GM12878 (cell line): ENCODE measurements around the gene B4GALT5. TPM values are rescaled to one million over a fixed set of nuclear protein-coding genes. Genes with fewer than 3 reads are reported as not detected.

Experiments
- ATAC-seq: fragments of 200-7000 bp; cut with Tn5 transposase; 3 replicates; pipeline ENCODE4 v1.9.1; 2020; ENCODE audit warnings: mild to moderate bottlenecking, moderate library complexity
- BruUV-seq: library from RNA; stranded (reverse); fragments of 400-500 nt; replicated peaks from 2 replicates; lab custom pipeline; 2021; lab: Mats Ljungman, UMichigan
- CTCF ChIA-PET: fragments of 300-600 bp; sonication (Branson Sonifier 250); formaldehyde crosslinking; extraction: SDS; loops from one replicate; lab custom pipeline; 2021; ENCODE audit warnings: inconsistent platforms; lab: Yijun Ruan, JAX
- POLR2A ChIA-PET: fragments of 350-600 bp; formaldehyde crosslinking; extraction: SDS; loops from one replicate; lab custom pipeline; 2021; ENCODE audit warnings: inconsistent platforms; lab: Charles Lee
- RAD21 ChIA-PET: fragments of 300-600 bp; sonication (Branson Sonifier 250); formaldehyde crosslinking; loops from one replicate; lab custom pipeline; 2023; ENCODE audit warnings: antibody characterized with exemption; ENCODE audit not compliant: unreplicated experiment; lab: Charles Lee
- SMC1A ChIA-PET: fragments of 300-600 bp; sonication (Branson Sonifier 250); formaldehyde crosslinking; loops from one replicate; lab custom pipeline; 2023; ENCODE audit not compliant: unreplicated experiment, uncharacterized antibody; lab: Charles Lee
- DNase-seq: peaks from one replicate; pipeline ENCODE4 v3.0.0-alpha.2; 2011; ENCODE audit warnings: low read depth, low spot score
- FAIRE-seq: peaks from 3 replicates; lab custom pipeline; 2011; peaks lifted over from hg19 to GRCh38; lab: Jason Lieb, UNC
- H2AFZ ChIP-seq: 2 replicates; pipeline ENCODE4 v1.6.0; 2011; ENCODE audit warnings: low read depth, low read length, control low read depth; ENCODE audit not compliant: control insufficient read depth
- H3K27ac ChIP-seq: 2 replicates; pipeline ENCODE4 v1.5.1; 2011; ENCODE audit warnings: control low read depth; ENCODE audit not compliant: control insufficient read depth, insufficient read depth
- H3K27me3 ChIP-seq, 2 experiments: replicated peaks in 1 of 2; 2 replicates each; pipeline versions ENCODE4 v1.6.0 to v1.6.1; 2011; ENCODE audit warnings: low read length in 1 of 2; ENCODE audit not compliant: control insufficient read depth in 2 of 2, insufficient read depth in 2 of 2
- H3K36me3 ChIP-seq, 2 experiments: 2 replicates each; pipeline ENCODE4 v1.5.1; 2011; ENCODE audit warnings: low read length in 1 of 2; ENCODE audit not compliant: control insufficient read depth in 2 of 2, insufficient read depth in 2 of 2
- H3K4me1 ChIP-seq: 2 replicates; pipeline ENCODE4 v1.6.1; 2011; ENCODE audit warnings: mild to moderate bottlenecking, low read length, moderate library complexity, mixed read lengths; ENCODE audit not compliant: control insufficient read depth, insufficient read depth
- H3K4me2 ChIP-seq: 2 replicates; pipeline ENCODE4 v1.6.0; 2011; ENCODE audit warnings: control low read depth; ENCODE audit not compliant: control insufficient read depth, insufficient read depth
- H3K4me3 ChIP-seq: fragments of 200-600 bp; sonication (generic); 2 replicates; pipeline ENCODE4 v1.5.1; 2016
- H3K79me2 ChIP-seq: 2 replicates; pipeline ENCODE4 v1.6.0; 2011; ENCODE audit warnings: low read length; ENCODE audit not compliant: control insufficient read depth, insufficient read depth
- H3K9ac ChIP-seq: 2 replicates; pipeline ENCODE4 v1.8.0; 2011; ENCODE audit warnings: low read length, control low read depth, mixed read lengths; ENCODE audit not compliant: control insufficient read depth, insufficient read depth
- H3K9me3 ChIP-seq: replicated peaks from 3 replicates; pipeline ENCODE4 v1.5.1; 2011; ENCODE audit warnings: mild to moderate bottlenecking, low read length; ENCODE audit not compliant: control insufficient read depth, insufficient read depth
- H4K20me1 ChIP-seq: 2 replicates; pipeline ENCODE4 v1.6.0; 2011; ENCODE audit not compliant: control insufficient read depth, insufficient read depth
- BHLHE40 ChIP-seq, 2 experiments: fragments of 450-650 bp in 1 of 2; IDR thresholded peaks; 2 replicates each; pipeline ENCODE4 v1.6.1; 2011 to 2017; ENCODE audit warnings: low read depth in 2 of 2, borderline replicate concordance in 1 of 2, improper control_type of control experiment in 1 of 2, low read length in 1 of 2, mild to moderate bottlenecking in 1 of 2
- BMI1 ChIP-seq: fragments of 450-650 bp; IDR thresholded peaks from 2 replicates; pipeline ENCODE4 v1.6.1; 2016; ENCODE audit warnings: mild to moderate bottlenecking, moderate library complexity, borderline replicate concordance
- HCFC1 ChIP-seq: fragments of 150-350 bp; IDR thresholded peaks from 2 replicates; pipeline ENCODE4 v1.6.1; 2014; ENCODE audit warnings: low read length
- JUNB ChIP-seq: IDR thresholded peaks from 2 replicates; pipeline ENCODE4 v1.6.1; 2016; ENCODE audit warnings: antibody characterized with exemption, mild to moderate bottlenecking
- POU2F2 ChIP-seq: IDR thresholded peaks from 3 replicates; pipeline ENCODE4 v1.6.1; 2011; ENCODE audit warnings: low read depth, mild to moderate bottlenecking, low read length, borderline replicate concordance
- SIN3A ChIP-seq: IDR thresholded peaks from 2 replicates; pipeline ENCODE4 v1.6.1; 2012; ENCODE audit warnings: low read depth, low read length, improper control_type of control experiment
- ZNF274 ChIP-seq: IDR thresholded peaks from one replicate; pipeline ENCODE4 v1.8.0; 2011; ENCODE audit not compliant: insufficient read length, insufficient read depth
- ZNF622 ChIP-seq: fragments of 450-650 bp; IDR thresholded peaks from 2 replicates; pipeline ENCODE4 v1.6.1; 2017; ENCODE audit warnings: mild to moderate bottlenecking, inconsistent platforms
- WGBS: methylation state at CpG from one replicate; pipeline ENCODE4 v1.1.6; 2016; ENCODE audit warnings: low lambda C conversion rate; ENCODE audit not compliant: insufficient replicate concordance, insufficient coverage; ENCODE audit errors: missing lambda C conversion rate; 5-methylcytosine and 5-hydroxymethylcytosine counted together
- in situ Hi-C: fragments of 300-500 bp; cut with MboI; formaldehyde crosslinking; loops from 9 replicates; pipeline ENCODE4 v1.14.3; 2018; ENCODE audit warnings: mixed read lengths
- intact Hi-C: fragments of 100-400 bp; cut with micrococcal nuclease; formaldehyde crosslinking; loops from one replicate; pipeline ENCODE4 v1.14.2; 2022; ENCODE audit not compliant: unreplicated experiment
- polyA plus RNA-seq, 11 experiments: library from polyadenylated mRNA; depleted of rRNA in 4 of 11; unstranded in 6 of 11; stranded (reverse) in 5 of 11; fragments of >200 nt; fragmentation: Nextera tagmentation in 4 of 11; fragmentation: Illumina TruSeq in 1 of 11; extraction: Ambion mirVana in 4 of 11; extraction: Trizol in 1 of 11; gene quantifications; 1 replicate in 1 of 11; 2 replicates in 10 of 11; pipeline versions ENCODE4 v1.2.1 to v1.2.3, GENCODE V29; 2011 to 2016; ENCODE audit warnings: inconsistent platforms in 2 of 11, missing spikeins in 2 of 11, low read depth in 1 of 11
- total RNA-seq, 4 experiments: library from RNA; depleted of rRNA in 3 of 4; stranded (reverse); fragments of >200 nt in 3 of 4; fragmentation: Illumina TruSeq in 1 of 4; extraction: Trizol in 1 of 4; gene quantifications; 2 replicates each; pipeline versions ENCODE4 v1.2.1 to v1.2.3, GENCODE V29; 2013 to 2021

B4GALT5 gene
- total and polyA plus RNA-seq, 10 of the 15 experiments (the other 5 are each of a cell fraction or from before 2014, with no cell fraction given) = 2.0 to 55.5 (median 20.2) TPM

- H3K27me3 ChIP-seq = no peaks in the 10 kb centered on the region
- POLR2A ChIA-PET = interaction anchor here (0.8 to 5.6 kb wide), 4 partner anchors 11 to 18 kb away, joined by 3 to 34 read pairs (median 6); no protein-coding TSS in a partner anchor
- intact Hi-C loops = no loop called here
Observed at GRCh38 chr20:49692941-49693340, 20.7 kb downstream of the B4GALT5 start.

More at GRCh38 chr20:49692941-49693340, 20.7 kb downstream of the B4GALT5 start:
- peaks cover 93% of the 10 kb centered on the region for H3K79me2 ChIP-seq
- SMC1A ChIA-PET = interaction anchor here (0.8 to 8.2 kb wide), 10 partner anchors 11 to 77 kb away, joined by 3 to 60 read pairs (median 10); no protein-coding TSS in a partner anchor
- peaks cover 51% of the 10 kb centered on the region for H3K4me1 ChIP-seq
- peaks cover 0 to 7% of the 10 kb centered on the region in 2 experiments; a peak in 2 of 4 replicates for H3K36me3 ChIP-seq
- H2AFZ ChIP-seq = no peak overlapping the region
- no peak for FAIRE-seq
- TF ChIP-seq JUNB (no peak), POU2F2 (no peak), ZNF622 (no peak), BHLHE40 (IDR thresholded peaks at IDR 0.05; ENCODE audit: borderline replicate concordance in 1 of 2, low read depth in 2 of 2, low read length in 1 of 2) (no peak), SIN3A (no peak), BMI1 (no peak), ZNF274 (no peak), HCFC1 (no peak)
- H3K9me3 ChIP-seq = no peaks in the 10 kb centered on the region; the same call in 2 of the 3 replicates
- H3K27ac ChIP-seq = no peak overlapping the region
- H3K4me3 ChIP-seq = no peak overlapping the region
- no peak overlapping the region for H3K4me2 ChIP-seq
- 40% methylated on average over 3 of the region's 3 CpGs for WGBS
- peaks cover 3% of the 10 kb centered on the region; the same call in 1 of the 2 replicates for H4K20me1 ChIP-seq
- no peak for DNase-seq
- H3K9ac ChIP-seq = no peak overlapping the region
- in situ Hi-C loops = loop anchor here (25.0 kb wide), 1 partner anchor 819 kb away; the partner anchor contains the start of gene PTPN1
- RAD21 ChIA-PET = interaction anchor here (0.9 to 3.6 kb wide), 11 partner anchors 9 to 153 kb away, joined by 3 to 23 read pairs (median 8); partner anchors contain the start of gene SLC9A8
- ATAC-seq = no peak
- BruUV-seq = no TSS peak
- CTCF ChIA-PET = interaction anchor here (0.8 to 1.6 kb wide), 7 partner anchors 9 to 153 kb away, joined by 3 to 5 read pairs (median 4); no protein-coding TSS in a partner anchor
